GM23338 (cell line): Measurements from ENCODE around the gene SCNN1B. TPM values are rescaled to one million over a fixed set of nuclear protein-coding genes. Genes with fewer than 3 reads are reported as not detected.

Experiments
- ATAC-seq: fragments of 200-7000 bp; cut with Tn5 transposase; 3 replicates; pipeline ENCODE4 v1.9.1; 2020
- DNase-seq: peaks from one replicate; pipeline ENCODE4 v3.0.0-alpha.2; 2015; ENCODE audit warnings: low spot score
- H2AFZ ChIP-seq: fragments of 200-600 bp; sonication (generic); 2 replicates; pipeline ENCODE4 v1.8.0; 2016; ENCODE audit warnings: antibody characterized with exemption, mild to moderate bottlenecking, moderate library complexity
- H3F3A ChIP-seq: fragments of 200-600 bp; sonication (generic); replicated peaks from 2 replicates; pipeline ENCODE4 v1.8.0; 2017; ENCODE audit warnings: antibody characterized with exemption, mixed run types, low read depth
- H3K27ac ChIP-seq: fragments of 200-600 bp; sonication (generic); 2 replicates; pipeline ENCODE4 v1.6.1; 2016; ENCODE audit warnings: low read depth
- H3K27me3 ChIP-seq: fragments of 200-600 bp; sonication (generic); 2 replicates; pipeline ENCODE4 v1.8.0; 2016; ENCODE audit warnings: mild to moderate bottlenecking, mixed run types, moderate library complexity; ENCODE audit not compliant: insufficient read depth
- H3K36me3 ChIP-seq: fragments of 200-600 bp; sonication (generic); 2 replicates; pipeline ENCODE4 v1.8.0; 2016; ENCODE audit warnings: mild to moderate bottlenecking; ENCODE audit not compliant: insufficient read depth
- H3K4me1 ChIP-seq: fragments of 200-600 bp; sonication (generic); 2 replicates; pipeline ENCODE4 v1.8.0; 2016; ENCODE audit warnings: mild to moderate bottlenecking, moderate library complexity; ENCODE audit not compliant: insufficient read depth
- H3K4me2 ChIP-seq: fragments of 200-600 bp; sonication (generic); 2 replicates; pipeline ENCODE4 v1.7.1; 2017; ENCODE audit warnings: mixed run types
- H3K4me3 ChIP-seq: fragments of 200-600 bp; sonication (generic); 2 replicates; pipeline ENCODE4 v1.6.1; 2016; ENCODE audit warnings: mixed run types
- H3K79me2 ChIP-seq: fragments of 200-600 bp; sonication (generic); replicated peaks from 2 replicates; pipeline ENCODE4 v1.8.0; 2017; ENCODE audit warnings: mild to moderate bottlenecking; ENCODE audit not compliant: insufficient read depth
- H3K9me2 ChIP-seq: fragments of 200-600 bp; sonication (generic); 2 replicates; pipeline ENCODE4 v1.8.0; 2017; ENCODE audit not compliant: insufficient read depth
- H4K20me1 ChIP-seq: fragments of 200-600 bp; sonication (generic); replicated peaks from 2 replicates; pipeline ENCODE4 v1.8.0; 2017; ENCODE audit warnings: mild to moderate bottlenecking; ENCODE audit not compliant: insufficient read depth
- H3K27ac Mint-ChIP-seq: 2 replicates; pipeline ENCODE4 v1.8.0; 2020; ENCODE audit warnings: inconsistent platforms, mild to moderate bottlenecking, moderate library complexity, mixed read lengths
- H3K27me3 Mint-ChIP-seq: 3 replicates; pipeline ENCODE4 v1.8.0; 2022; ENCODE audit warnings: low read depth, mild to moderate bottlenecking, moderate library complexity, mixed read lengths, inconsistent platforms; ENCODE audit not compliant: insufficient read depth, poor library complexity
- H3K36me3 Mint-ChIP-seq: 3 replicates; pipeline ENCODE4 v1.8.0; 2021; ENCODE audit warnings: low read depth, mild to moderate bottlenecking, inconsistent platforms, moderate library complexity, mixed read lengths
- H3K4me1 Mint-ChIP-seq: 3 replicates; pipeline ENCODE4 v1.8.0; 2020; ENCODE audit warnings: mild to moderate bottlenecking, inconsistent platforms, mixed read lengths
- H3K4me3 Mint-ChIP-seq: 3 replicates; pipeline ENCODE4 v1.8.0; 2021; ENCODE audit warnings: moderate library complexity, mild to moderate bottlenecking, inconsistent platforms, mixed read lengths
- H3K9me3 Mint-ChIP-seq: 3 replicates; pipeline ENCODE4 v1.8.0; 2020; ENCODE audit warnings: moderate library complexity, mild to moderate bottlenecking, inconsistent platforms, mixed read lengths
- EZH2 ChIP-seq: fragments of 200-600 bp; sonication (generic); IDR thresholded peaks from one replicate; pipeline ENCODE4 v1.8.0; 2017; ENCODE audit warnings: antibody characterized with exemption, mild to moderate bottlenecking, low read depth; ENCODE audit not compliant: unreplicated experiment
- REST ChIP-seq: IDR thresholded peaks from one replicate; pipeline ENCODE4 v1.6.1; 2018; ENCODE audit warnings: antibody characterized with exemption; ENCODE audit not compliant: unreplicated experiment
- ZNF331 ChIP-seq: fragments of 250-450 bp; sonication (Bioruptor Pico); IDR thresholded peaks from 2 replicates; pipeline ENCODE4 v1.5.0; 2020; ENCODE audit warnings: low read depth, mild to moderate bottlenecking, moderate library complexity
- ZNF462 ChIP-seq: fragments of 250-450 bp; sonication (Bioruptor Pico); IDR thresholded peaks from 2 replicates; pipeline ENCODE4 v1.5.0; 2020; ENCODE audit warnings: mild to moderate bottlenecking, moderate library complexity
- polyA plus RNA-seq: library from polyadenylated mRNA; unstranded; fragments of >200 nt; fragmentation: Nextera tagmentation; extraction: Ambion mirVana; gene quantifications from 2 replicates; pipeline ENCODE4 v1.2.1, GENCODE V29; 2016
- total RNA-seq: library from RNA; depleted of rRNA; stranded (reverse); fragments of >200 nt; shearing (Covaris generic); gene quantifications from 2 replicates; pipeline ENCODE4 v1.2.3, GENCODE V29; 2014
- TF ChIP-seq, protein P1 (sequence below): IDR thresholded peaks from 2 replicates; pipeline ENCODE4 v1.6.1; 2016; ENCODE audit warnings: antibody characterized with exemption

SCNN1B gene
- total and polyA plus RNA-seq, 2 experiments from 2014 or later, result 0.78 to 1.1 TPM

DNA sequence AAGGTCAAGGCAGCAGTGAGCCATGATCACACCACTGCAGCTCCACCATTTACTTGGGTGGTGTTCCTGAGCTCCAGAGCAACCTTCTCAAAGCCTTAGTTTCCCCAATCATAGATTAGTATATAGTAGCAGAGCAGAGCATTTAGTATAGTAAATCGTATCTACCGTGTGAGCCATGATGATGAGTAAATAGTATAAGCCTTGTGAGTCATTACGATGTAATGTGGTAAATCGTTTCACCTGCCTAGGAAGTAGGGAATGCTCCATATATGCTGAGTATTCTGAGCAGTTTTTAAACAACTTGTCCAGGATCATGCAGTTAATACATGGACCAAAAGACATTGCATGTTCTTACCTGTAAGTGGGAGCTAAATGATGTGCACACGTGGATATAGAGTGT, 66.4 kb downstream of the SCNN1B start:
- no peaks in the 10 kb centered on the region for H3F3A ChIP-seq
- H2AFZ ChIP-seq, result no peak overlapping the region
- H3K9me2 ChIP-seq, result no peaks in the 10 kb centered on the region
- DNase-seq (no peak), ATAC-seq (no peak)
- H3K27me3 Mint-ChIP-seq, result peaks cover 9% of the 10 kb centered on the region
- no peaks in the 10 kb centered on the region; the same call in 2 of the 3 replicates for H3K36me3 Mint-ChIP-seq
- TF ChIP-seq EZH2 (no peak), REST (no peak), ZNF462 (CRISPR knock-in tag) (no peak), ZNF331 (no peak)
- TF ChIP-seq, protein P1, sequence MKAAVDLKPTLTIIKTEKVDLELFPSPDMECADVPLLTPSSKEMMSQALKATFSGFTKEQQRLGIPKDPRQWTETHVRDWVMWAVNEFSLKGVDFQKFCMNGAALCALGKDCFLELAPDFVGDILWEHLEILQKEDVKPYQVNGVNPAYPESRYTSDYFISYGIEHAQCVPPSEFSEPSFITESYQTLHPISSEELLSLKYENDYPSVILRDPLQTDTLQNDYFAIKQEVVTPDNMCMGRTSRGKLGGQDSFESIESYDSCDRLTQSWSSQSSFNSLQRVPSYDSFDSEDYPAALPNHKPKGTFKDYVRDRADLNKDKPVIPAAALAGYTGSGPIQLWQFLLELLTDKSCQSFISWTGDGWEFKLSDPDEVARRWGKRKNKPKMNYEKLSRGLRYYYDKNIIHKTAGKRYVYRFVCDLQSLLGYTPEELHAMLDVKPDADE, result no peak
- H3K36me3 ChIP-seq, result no peaks in the 10 kb centered on the region
- H3K27ac Mint-ChIP-seq, result no peak overlapping the region
- H3K4me1 Mint-ChIP-seq, result peaks cover 9% of the 10 kb centered on the region
- H3K27ac ChIP-seq, result no peak overlapping the region
- H4K20me1 ChIP-seq, result no peaks in the 10 kb centered on the region
- H3K4me3 Mint-ChIP-seq, result no peak overlapping the region
- H3K4me3 ChIP-seq, result no peak overlapping the region
- no peaks in the 10 kb centered on the region for H3K79me2 ChIP-seq
- peaks cover 12% of the 10 kb centered on the region; the same call in 1 of the 2 replicates for H3K4me1 ChIP-seq
- H3K27me3 ChIP-seq, result no peaks in the 10 kb centered on the region
- H3K9me3 Mint-ChIP-seq, result no peaks in the 10 kb centered on the region
- no peak overlapping the region for H3K4me2 ChIP-seq
